ENCODE data around the gene DIS3L2.
"Not testable (repeated sequence)": the region's sequence is repeated elsewhere in the genome, so short reads cannot be mapped to it uniquely, and the experiment has no call there.

The DIS3L2 gene

GRCh38 chr2:232353660-232354059 lies 392.1 kb downstream of the DIS3L2 start:
- no peak for DNase-seq

- DNase-seq, result no peak
These were observed 392.6 kb downstream of the DIS3L2 start for GRCh38 chr2:232354069-232354468.

GRCh38 chr2:232361646-232362045 lies 400.1 kb downstream of the DIS3L2 start:
- DNase-seq, result no peak

GRCh38 chr2:232362174-232362900 lies 400.8 kb downstream of the DIS3L2 start:
- DNase-seq, result no peak

- not testable (repeated sequence) for DNase-seq
These were observed 401.7 kb downstream of the DIS3L2 start for GRCh38 chr2:232363064-232363783.

GRCh38 chr2:232363784-232364615 lies 402.5 kb downstream of the DIS3L2 start:
- no peak for DNase-seq

GRCh38 chr2:232364806-232365594 lies 403.5 kb downstream of the DIS3L2 start:
- not testable (repeated sequence) for DNase-seq

GRCh38 chr2:232365621-232366321 lies 404.3 kb downstream of the DIS3L2 start:
- DNase-seq, result no peak

- peak; percentile 44 for DNase-seq
These were observed 404.9 kb downstream of the DIS3L2 start for GRCh38 chr2:232366461-232366860.

GRCh38 chr2:232367016-232367415 lies 405.5 kb downstream of the DIS3L2 start:
- peak; percentile 35 for DNase-seq

- DNase-seq, result no peak
These were observed 406.2 kb downstream of the DIS3L2 start for GRCh38 chr2:232367591-232368233.

GRCh38 chr2:232368311-232368731 lies 406.8 kb downstream of the DIS3L2 start:
- DNase-seq, result no peak

- DNase-seq, result no peak
These were observed 407.8 kb downstream of the DIS3L2 start for GRCh38 chr2:232369126-232369951.

- DNase-seq, result not testable (repeated sequence)
These were observed 408.5 kb downstream of the DIS3L2 start for GRCh38 chr2:232370007-232370406.

- no peak for DNase-seq
These were observed 411.0 kb downstream of the DIS3L2 start for GRCh38 chr2:232372231-232373208.

- no peak for DNase-seq
These were observed 412.8 kb downstream of the DIS3L2 start for GRCh38 chr2:232374356-232374755.

GRCh38 chr2:232375164-232375563 lies 413.7 kb downstream of the DIS3L2 start:
- DNase-seq, result no peak

GRCh38 chr2:232376260-232376659 lies 414.7 kb downstream of the DIS3L2 start:
- DNase-seq, result no peak

- no peak for DNase-seq
These were observed 415.2 kb downstream of the DIS3L2 start for GRCh38 chr2:232376713-232377112.

Measured in activated CD8-positive, alpha-beta memory T cell treated with anti-CD3 and anti-CD28 coated beads for 24 hours (primary cell).